GM18517 (cell line): ENCODE data around the gene PSG4.
"Not testable (repeated sequence)": the region's sequence is repeated elsewhere in the genome, so short reads cannot be mapped to it uniquely, and the experiment has no call there.

Experiments
- ATAC-seq: cut with Tn5 transposase; IDR thresholded peaks from one replicate; pipeline ENCODE4 v1.9.1; 2021; ENCODE audit warnings: mild to moderate bottlenecking, moderate library complexity; ENCODE audit not compliant: unreplicated experiment

The PSG4 gene

DNA sequence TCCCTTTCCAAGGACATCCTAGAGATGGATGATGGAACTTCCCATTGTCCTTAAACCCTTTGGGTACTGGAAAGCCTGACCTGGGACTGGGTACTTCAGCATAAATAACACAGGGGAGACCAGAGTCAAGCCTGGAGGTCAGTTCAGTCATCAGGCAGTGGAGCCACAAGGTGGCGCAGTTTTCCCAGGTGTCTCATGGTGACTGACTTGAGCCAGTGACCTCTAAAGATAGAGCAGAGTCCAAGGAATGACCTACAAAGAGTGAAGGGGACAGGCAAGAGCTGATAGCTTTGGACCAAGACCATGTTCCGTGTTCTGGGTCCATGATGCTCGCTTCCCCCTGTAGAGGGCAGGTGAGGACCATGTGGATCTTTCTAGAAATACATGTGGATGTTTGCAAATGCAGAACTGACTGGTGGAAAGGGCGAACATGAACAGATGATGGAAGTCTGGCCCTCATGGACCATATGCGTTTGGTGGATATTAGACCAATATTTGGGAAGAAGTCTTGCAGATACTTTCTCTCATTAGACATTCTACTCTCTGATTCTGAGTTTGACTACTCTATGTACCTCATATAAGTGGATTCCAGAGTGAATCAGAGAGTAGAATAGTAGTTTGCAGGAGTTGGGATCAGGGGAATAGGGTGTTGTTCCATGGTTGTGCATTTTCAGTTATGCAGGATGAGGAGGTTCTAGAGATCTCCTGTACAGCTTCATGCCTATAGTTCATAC is 6.6 kb downstream of the PSG4 start:
- not testable (repeated sequence) for ATAC-seq

DNA sequence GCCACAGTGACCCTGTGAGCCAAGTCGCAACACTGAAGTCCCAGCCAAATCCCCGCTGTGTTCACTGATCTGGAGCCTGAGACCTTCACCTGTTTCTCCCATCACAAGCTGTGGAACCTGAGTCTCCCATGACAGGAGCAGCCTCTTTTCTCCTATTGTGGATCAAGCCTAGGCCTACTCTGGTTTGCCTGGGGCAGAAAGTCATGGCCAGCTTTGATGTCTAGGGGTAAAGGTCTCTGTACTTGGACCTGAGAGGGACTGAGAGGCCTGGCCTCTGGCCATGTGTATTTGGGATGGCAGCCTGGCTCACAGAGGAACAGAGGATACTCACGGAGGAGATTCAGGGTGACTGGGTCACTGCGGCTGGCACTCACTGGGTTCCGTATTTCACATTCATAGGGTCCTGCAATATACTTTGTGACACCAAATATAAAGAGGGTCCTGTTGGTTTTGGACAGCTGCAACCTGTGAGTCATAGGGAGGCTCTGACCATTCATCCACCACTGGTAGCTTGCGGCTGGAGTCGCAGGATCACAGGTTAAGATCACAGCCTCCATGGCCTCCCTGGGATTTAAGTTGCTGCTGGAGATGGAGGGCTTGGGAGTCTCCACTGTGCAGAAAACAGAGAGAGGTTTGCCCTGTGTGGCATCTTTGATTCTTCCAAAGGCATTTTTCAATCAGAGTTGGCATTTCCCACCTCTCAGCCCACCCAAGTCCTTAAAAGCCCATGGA is 7.6 kb downstream of the PSG4 start:
- not testable (repeated sequence) for ATAC-seq

DNA sequence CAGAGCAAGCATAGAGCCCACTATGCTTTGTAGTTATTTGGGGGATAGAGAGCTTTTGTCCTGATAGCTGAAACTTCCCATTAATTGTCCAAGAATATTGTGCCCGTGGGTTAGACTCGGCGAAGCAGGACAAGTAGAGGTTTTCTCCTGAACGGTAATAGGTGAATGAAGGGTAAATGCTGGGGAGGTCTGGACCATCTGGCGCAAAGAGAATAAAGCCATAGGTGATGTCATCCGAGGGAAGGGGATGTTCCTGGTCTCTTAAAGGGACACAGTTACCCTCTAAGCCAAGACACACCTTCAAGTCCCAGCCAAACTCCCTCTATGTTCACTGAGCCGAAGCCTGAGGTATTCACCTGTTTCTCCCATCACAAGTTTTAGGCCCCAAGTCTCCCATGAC is 11.0 kb downstream of the PSG4 start:
- not testable (repeated sequence) for ATAC-seq

DNA sequence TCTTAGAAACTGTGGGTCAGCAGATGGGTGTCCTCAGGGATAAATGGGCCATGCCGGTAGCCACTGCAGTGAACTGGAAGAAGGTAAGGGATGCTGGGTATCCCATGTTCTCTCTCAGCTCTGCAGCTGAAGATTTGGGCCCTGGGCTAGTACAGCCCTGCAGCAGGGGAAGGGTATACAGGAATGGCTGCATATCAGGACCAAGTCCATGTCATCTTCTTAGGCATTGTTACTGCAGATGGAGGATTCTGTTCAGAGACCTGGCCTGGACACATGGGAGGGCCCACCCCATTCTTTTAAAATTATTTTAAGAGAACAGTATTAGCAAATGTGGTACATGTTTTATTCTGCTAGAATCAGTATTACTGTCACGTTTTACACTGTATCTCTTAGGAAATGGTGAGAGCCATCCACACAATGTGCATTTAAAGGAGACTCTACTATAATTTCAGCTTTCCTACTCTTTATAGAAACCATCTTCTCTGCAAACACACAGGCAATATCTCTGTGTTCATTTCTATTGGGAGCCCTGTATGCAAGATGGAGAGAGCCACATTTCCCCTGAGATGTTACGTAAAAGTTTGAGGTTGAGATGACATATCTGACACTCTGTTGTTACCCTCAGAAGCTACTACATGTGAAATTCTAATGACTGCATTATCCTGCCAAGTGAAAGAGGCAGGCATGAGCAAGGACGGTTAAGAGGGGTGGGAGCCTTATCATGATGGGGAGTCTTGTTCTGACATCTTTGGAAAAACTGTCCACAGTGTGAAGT is 12.9 kb downstream of the PSG4 start:
- ATAC-seq: not testable (repeated sequence)

- ATAC-seq: not testable (repeated sequence)
These were observed 17.3 kb downstream of the PSG4 start for GRCh38 chr19:43188092-43188491.

- ATAC-seq: not testable (repeated sequence)
These were observed 19.0 kb downstream of the PSG4 start, which contains the start of gene PSG5 for GRCh38 chr19:43186311-43186935. Gene PSG5 (minus strand): TSS chr19:43186536. CDS start chr19:43186405, 131 bp downstream.

DNA sequence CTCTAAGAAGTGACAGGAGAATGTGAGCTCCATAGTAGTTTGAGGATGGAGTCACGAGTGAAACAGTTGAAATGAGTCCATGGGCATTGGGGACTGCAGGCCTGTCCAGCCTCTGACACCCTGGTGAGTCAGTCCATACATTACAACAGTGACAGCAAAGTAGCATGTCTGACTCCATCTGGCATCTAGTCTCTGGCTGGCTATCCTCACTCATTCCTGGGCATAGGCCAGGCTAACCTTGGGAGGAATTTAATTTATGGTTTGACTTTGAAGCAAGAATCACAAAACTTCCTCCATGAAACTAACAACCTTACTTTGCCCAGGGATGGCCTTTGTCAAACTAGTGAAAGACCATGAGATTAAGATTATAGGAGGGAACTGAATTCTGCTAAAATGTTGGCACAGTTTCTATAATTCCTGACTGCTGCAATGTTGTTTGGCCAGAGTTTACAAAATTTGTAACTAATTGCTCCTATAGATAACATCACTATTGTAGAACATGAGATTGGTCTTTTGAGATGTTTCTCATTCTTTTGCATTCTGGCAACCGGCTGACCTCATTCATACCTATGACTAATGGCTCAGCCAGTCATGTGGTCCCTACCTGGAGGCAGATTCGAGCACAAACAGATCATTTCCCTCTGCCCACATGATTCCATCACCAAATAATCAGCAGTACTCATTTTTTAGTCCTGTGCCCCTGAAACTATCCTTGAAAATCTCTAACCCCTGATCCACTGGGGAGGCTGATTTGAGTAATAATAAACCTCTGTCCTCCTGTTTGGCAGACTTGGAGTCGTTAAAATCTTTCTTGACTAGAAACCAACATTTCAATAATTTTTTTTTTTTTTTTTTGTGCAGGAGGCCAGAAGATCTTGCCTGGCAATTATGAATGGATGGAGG is 23.3 kb downstream of the PSG4 start:
- ATAC-seq: not testable (repeated sequence)

- ATAC-seq: not testable (repeated sequence)
These were observed 25.8 kb downstream of the PSG4 start for GRCh38 chr19:43179569-43180147.

GRCh38 chr19:43178577-43178976 is 26.9 kb downstream of the PSG4 start:
- ATAC-seq: not testable (repeated sequence)

- not testable (repeated sequence) for ATAC-seq
These were observed 39.5 kb downstream of the PSG4 start for GRCh38 chr19:43165906-43166305.

DNA sequence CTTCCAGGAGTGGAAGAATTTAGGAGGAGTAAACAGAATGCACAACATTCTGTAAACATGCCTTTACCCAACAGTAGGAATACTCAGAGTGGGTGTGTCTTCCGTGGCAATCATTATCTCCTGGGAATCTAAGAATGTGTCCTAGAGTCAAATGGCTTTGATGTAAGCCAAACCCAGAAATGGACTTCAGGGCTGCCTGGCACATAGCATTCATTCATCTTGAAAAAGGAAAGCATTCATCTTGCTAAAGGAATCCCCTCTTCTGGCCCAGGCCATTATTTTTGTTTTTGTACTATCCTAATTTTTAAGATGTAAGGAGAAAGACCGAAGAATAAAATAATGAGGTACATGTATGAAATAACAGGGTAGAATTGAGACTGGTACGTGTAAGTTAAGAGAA is 42.3 kb downstream of the PSG4 start:
- ATAC-seq: not testable (repeated sequence)

DNA sequence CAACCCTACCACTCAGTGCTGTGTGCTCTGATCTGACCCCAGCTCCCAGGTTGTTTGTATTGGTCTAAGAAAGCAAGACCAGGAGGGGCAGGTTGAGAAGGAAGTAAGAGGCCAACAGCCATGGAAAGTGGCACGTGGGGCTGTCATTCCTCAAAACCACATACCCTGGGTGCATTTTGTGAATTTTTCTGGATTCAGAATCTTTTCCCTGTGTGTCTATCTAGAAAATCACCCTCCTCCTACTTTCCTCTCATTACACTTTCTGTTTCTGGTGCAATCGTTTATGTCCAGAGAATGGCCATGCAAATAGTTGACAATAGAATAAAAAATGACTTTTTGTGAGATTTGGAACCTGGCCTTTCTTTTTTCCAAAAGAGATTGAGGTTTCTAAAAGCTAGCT is 43.2 kb downstream of the PSG4 start:
- ATAC-seq: not testable (repeated sequence)

DNA sequence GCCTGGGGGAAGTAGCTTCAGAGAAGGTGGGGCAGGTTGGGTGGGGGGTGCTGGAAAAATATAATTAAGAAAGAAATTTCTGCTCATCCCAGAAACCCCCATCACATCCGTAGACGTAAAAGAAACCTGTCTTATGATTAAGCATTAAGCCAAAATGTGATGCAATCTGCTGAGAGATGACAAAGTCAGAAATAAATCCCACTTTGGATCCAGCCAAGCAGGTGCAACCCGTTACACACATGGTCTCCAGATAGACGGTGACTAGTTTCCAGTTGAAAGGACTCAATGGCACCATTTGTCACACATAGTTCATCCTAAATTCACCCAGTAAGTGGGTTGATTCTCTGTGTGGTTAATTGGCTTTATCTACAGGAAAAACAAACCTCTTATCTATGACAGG is 53.2 kb downstream of the PSG4 start:
- no peak for ATAC-seq

DNA sequence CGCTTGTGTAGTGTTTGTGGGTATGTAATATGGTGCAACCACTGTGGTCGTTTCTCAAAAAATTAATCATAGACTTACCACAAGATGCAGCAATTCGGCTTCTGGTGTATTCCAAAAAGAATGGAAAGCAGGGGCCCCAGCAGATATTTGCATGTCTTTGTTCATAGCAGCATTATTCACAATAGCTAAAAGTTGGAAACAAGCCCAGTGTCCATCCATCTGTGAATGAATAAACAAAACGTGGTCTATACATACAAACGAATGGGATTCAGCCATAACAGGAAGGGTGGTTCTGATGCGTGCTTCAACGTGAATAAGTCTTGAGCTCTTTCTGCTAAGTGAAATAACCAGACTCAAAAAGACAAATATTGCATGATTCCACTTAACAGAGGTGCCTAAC is 55.6 kb downstream of the PSG4 start:
- ATAC-seq: not testable (repeated sequence)

DNA sequence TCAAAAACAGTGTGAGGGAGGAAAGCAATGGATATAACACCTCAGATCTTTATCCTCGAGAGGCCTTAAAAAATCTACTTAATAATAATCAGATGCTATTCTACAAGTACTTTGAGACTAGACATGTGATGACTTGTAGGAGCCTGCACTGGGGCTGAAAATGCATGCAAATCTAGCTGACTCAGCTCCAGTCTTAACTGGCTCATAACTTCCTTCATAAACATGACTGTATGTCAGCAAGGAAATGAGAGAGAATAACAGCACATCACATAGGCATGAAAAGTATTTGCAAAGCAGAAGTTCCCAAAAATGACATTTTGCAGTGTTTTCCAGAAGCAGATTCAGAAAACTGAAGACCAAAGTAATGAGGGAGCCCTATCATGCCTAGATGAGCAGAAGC is 57.2 kb downstream of the PSG4 start:
- no peak for ATAC-seq
